HepG2 (cell line): ENCODE results near the gene KRTAP5-1.

Experiments
- CBX5 ChIP-seq: sonication (generic); formaldehyde crosslinking; IDR thresholded peaks from 2 replicates; pipeline ENCODE4 v1.4.0; 2020; ENCODE audit warnings: missing genetic modification reagents, borderline replicate concordance
- EZH2 ChIP-seq: conservative IDR thresholded peaks from 2 replicates; pipeline ENCODE4 v1.6.1; 2012; ENCODE audit warnings: mild to moderate bottlenecking, low read depth, low read length, moderate library complexity
- HDAC1 ChIP-seq: sonication (generic); formaldehyde crosslinking; IDR thresholded peaks from 2 replicates; pipeline ENCODE4 v1.5.1; 2020; ENCODE audit warnings: mild to moderate bottlenecking, missing genetic modification reagents
- PHF8 ChIP-seq: sonication (generic); formaldehyde crosslinking; IDR thresholded peaks from 2 replicates; pipeline ENCODE4 v1.5.0; 2020; ENCODE audit warnings: missing genetic modification reagents
- SMARCE1 ChIP-seq: fragments of 450-650 bp; IDR thresholded peaks from 2 replicates; pipeline ENCODE4 v1.6.1; 2017; ENCODE audit warnings: borderline replicate concordance
- SP4 ChIP-seq: sonication (generic); formaldehyde crosslinking; IDR thresholded peaks from 2 replicates; pipeline ENCODE4 v1.8.1; 2023; ENCODE audit warnings: mild to moderate bottlenecking, missing genetic modification reagents
- SUZ12 ChIP-seq: fragments of 150-350 bp; IDR thresholded peaks from 2 replicates; pipeline ENCODE4 v1.6.1; 2014; ENCODE audit warnings: low read depth, low read length
- YEATS2 ChIP-seq: sonication (generic); formaldehyde crosslinking; IDR thresholded peaks from 2 replicates; pipeline ENCODE4 v1.4.0; 2020; ENCODE audit warnings: missing genetic modification reagents, borderline replicate concordance
- TF ChIP-seq, protein P1 (sequence below): sonication (generic); formaldehyde crosslinking; IDR thresholded peaks from 2 replicates; pipeline ENCODE4 v1.5.0; 2020; ENCODE audit warnings: missing genetic modification reagents

GRCh38 chr11:1608363-1608762 lies 23.3 kb upstream of the KRTAP5-1 start, which contains the start of gene KRTAP5-3:
- TF ChIP-seq CBX5 (CRISPR knock-in tag): no peak
- TF ChIP-seq, protein P1, sequence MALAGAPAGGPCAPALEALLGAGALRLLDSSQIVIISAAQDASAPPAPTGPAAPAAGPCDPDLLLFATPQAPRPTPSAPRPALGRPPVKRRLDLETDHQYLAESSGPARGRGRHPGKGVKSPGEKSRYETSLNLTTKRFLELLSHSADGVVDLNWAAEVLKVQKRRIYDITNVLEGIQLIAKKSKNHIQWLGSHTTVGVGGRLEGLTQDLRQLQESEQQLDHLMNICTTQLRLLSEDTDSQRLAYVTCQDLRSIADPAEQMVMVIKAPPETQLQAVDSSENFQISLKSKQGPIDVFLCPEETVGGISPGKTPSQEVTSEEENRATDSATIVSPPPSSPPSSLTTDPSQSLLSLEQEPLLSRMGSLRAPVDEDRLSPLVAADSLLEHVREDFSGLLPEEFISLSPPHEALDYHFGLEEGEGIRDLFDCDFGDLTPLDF (CRISPR knock-in tag): no peak
- no peak for TF ChIP-seq EZH2
- TF ChIP-seq SP4 (CRISPR knock-in tag): no peak
- no peak for TF ChIP-seq HDAC1 (CRISPR knock-in tag)
- TF ChIP-seq PHF8 (CRISPR knock-in tag): no peak
- TF ChIP-seq YEATS2 (CRISPR knock-in tag): no peak
- no peak for TF ChIP-seq SUZ12
- no peak for TF ChIP-seq SMARCE1
